ENCODE data around the gene CNKSR2. TPM values are rescaled to one million over a fixed set of nuclear protein-coding genes. Genes with fewer than 3 reads are reported as not detected.

Gene CNKSR2
- total RNA-seq, 1 donor from 2014 or later: 0.96 TPM

DNA sequence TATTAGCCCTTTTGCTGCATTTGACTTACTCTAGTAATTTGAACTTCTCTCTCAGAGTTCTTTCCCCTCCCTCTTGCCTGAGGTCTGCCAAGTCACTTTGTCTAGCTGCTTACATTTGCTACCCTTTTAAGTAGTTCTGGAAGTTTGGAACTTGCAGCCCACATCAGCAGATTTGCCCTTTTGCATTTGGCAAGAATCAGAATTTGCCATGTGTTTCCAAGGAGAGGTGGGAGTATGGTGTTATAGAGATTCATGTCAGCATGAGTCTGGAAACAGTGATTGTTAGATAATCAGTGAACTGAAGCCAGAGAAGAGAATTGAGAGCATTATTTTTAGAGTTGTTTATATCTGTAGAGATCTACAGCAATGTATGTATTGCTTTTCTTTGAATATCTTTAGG lies 231.8 kb downstream of the CNKSR2 start:
- DNase-seq (ENCODE audit: low read depth): no peak

DNA sequence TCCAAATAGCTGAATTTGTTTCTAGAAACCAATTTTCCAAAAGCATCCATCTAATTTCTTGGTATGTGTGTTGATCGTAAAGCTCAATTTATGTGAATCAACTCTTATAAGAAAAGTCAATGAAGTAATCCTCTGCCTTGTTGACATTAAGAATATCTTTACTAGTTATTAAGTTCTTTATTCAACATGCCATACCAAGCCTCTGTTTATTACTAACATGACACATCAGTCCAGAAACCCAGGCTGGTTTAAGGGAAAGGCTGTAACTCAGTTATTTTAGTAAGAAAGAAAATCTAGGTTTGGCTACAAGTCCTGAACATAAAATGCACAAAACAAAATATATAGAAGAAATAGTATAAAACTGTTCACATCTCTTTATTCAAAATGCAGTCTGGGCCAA lies 235.9 kb downstream of the CNKSR2 start:
- DNase-seq (ENCODE audit: low read depth): no peak

DNA sequence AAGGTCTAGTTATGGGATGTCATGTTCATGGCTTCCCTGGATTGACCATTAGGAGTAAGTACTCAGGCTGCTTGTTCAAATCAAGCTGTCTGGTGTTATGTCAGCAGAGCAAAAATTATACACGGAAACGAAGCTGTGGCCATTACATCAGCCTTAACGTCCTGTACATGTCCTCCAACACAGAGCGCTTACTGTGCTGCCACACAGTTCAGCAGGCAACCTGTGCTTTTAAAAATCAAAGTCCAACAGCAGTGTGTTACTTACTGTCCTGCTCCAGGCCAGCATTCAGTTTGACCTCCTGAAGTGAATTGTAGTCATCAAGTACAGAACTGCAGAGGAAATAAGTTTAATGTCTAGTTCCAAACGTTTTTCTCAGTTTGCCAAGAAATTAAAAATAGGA lies 237.9 kb downstream of the CNKSR2 start:
- no peak for DNase-seq (ENCODE audit: low read depth)

GRCh38 chrX:21616386-21616785 lies 242.2 kb downstream of the CNKSR2 start:
- no peak for DNase-seq (ENCODE audit: low read depth)

DNA sequence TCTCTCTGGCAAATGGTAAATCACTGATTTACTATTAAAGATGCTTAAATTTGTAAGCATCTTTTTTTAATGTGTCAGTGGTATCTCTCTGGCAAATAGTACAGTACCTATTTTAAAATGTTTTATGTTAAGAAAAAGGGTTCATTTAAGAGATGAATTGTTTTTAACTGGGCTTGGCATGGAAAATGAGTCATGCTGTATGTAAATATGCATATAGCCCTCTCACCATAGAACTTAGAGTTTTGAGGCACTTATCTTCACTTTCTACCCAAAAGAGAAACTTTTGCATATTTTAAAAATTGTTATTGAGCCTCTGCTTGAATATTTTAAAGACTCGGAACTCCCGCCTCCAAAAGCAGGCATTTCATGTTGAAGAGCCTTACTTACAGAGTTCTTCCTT lies 246.0 kb downstream of the CNKSR2 start:
- no peak for DNase-seq (ENCODE audit: low read depth)

- DNase-seq (ENCODE audit: low read depth): no peak
These were observed 249.7 kb downstream of the CNKSR2 start for GRCh38 chrX:21623778-21624501.

DNA sequence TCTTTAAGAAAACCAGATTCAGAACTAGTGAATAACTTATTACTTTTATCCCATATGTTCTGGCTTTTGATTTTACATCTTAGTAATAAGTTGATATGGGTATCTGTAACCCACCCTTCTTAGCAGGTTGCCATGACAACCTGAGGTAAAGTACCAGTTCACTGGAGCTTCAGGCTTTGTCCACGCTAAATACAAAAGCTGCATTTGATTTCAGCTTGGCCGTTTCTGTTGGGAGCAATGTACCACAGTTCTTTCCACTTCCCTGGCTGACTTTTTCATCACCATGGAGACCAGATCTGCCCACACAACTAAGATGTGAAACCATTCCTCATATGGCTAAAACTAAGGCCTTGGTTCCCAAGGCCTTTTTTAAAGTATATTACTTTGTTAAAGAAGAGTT lies 257.8 kb downstream of the CNKSR2 start:
- no peak for DNase-seq (ENCODE audit: low read depth)

- DNase-seq (ENCODE audit: low read depth): no peak
These were observed 264.1 kb downstream of the CNKSR2 start for GRCh38 chrX:21638311-21638710.

- no peak for DNase-seq (ENCODE audit: low read depth)
These were observed 265.6 kb downstream of the CNKSR2 start for GRCh38 chrX:21639775-21640174.

DNA sequence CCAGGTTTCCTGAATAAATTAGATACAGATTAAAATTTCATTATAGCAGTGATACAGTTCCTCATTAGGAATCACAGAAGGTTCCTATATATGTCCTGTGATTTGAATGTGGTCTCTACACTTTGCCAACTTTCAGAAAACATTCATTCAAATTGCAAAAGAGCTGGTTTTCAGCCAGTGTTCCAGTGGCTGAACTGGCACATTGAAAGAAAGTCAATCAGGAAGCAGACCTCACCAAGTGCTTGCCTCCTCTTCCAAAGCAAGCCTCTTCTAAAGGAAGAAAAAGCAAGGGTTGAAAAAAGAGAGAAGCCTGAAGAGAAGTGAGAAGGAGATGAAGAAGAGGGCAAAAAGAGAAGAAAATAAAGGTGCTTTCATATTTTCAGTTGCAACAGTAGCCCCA lies 271.2 kb downstream of the CNKSR2 start:
- no peak for DNase-seq (ENCODE audit: low read depth)

DNA sequence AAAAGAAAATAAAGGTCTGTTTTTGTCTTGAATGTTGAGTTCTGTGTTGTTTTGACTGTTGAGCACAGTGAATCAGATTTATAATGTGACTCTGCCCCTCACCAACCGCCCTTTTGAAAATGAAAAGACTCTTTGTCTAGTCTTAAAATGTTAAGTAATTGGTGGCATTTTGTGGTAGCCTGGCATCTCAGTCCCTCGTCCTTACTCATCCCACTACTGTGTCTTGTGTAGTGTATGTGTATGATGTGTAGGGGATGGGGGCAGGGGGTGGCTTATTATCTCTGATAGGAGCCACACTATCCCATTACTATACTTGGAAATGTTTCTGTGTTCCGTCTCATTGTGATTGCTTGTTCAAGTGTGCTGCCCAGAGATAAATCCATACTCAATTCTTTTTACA lies 271.7 kb downstream of the CNKSR2 start:
- DNase-seq (ENCODE audit: low read depth): no peak

- DNase-seq (ENCODE audit: low read depth): no peak
These were observed 281.8 kb downstream of the CNKSR2 start for GRCh38 chrX:21655901-21656586.

- DNase-seq (ENCODE audit: low read depth): no peak
These were observed 282.5 kb downstream of the CNKSR2 start for GRCh38 chrX:21656587-21657317.

DNA sequence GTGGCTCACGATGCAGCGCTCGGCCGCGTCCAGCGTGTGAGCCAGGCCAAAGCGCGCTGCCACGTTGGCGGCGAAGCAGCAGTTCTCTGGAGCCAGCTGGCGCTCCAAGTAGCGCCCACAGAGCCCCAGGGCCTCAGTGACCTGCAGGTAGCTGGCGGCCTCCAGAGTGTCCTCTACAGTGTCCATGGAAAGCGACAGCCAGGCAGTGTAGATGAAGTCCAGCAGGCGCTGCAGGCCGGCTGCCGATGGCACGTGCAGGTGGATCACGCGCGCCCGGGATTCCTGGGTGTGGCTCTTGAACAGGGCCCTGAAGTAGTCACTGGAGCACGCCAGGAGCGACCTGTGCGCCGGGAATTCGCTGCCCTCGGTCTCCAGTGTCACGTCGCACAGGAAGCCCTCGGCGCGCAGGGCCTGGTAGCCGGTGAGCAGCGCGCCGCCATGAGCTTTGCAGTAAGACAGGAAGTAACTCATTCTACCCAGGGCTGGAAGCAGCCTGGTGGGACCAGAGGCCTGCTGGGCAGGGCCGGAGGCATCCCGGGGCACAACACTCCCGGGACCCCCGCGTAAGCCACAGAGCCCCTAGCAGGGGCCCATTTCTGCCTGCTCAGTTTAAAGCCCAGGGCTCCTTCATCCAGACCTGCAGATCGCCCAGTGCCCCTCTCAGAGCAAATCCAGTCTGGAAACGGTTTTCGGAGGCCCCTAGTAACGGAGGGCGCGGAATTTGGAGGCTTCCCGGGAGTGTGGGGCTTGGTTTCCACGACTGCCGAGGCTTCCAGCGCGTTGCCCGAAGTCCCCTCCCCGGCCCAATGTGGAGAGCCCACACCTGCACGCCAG lies 283.3 kb downstream of the CNKSR2 start:
- DNase-seq (ENCODE audit: low read depth): no peak

DNA sequence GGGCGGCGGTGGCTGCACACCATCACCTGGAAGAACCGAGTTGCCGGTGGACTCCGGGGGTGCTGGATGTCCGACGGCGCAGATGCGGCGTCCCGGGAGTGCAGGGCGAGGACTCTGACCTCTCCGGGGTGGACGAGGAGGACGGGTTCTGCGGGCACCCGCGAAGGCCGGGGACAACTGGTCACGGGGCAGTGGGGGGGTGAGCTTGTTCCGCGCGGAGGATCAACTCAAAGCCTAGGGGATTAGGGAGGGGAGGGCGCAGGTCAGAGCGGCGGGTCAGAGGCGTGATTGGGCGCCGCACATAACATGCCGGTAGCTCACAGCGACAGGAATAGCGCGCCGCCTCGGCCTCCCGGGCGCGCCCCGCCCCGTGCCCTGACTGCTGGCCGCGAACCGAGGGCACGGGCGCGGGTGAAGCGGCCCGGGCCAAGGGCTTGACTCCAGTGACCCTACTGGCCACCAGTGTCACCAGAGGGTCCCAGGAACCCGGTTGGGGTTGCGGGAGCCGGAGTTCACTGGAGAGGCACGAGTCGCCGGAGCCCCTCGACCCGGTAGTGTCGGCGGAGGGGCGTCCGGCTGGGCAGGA lies 284.0 kb downstream of the CNKSR2 start, which contains the start of gene KLHL34:
Gene KLHL34, minus strand, starts transcription at position 179 of the 586 bp plus-strand sequence. CDS start 542 bp downstream, outside the sequence.
- DNase-seq (ENCODE audit: low read depth): peak; percentile 6

- DNase-seq (ENCODE audit: low read depth): no peak
These were observed 284.5 kb downstream of the CNKSR2 start for GRCh38 chrX:21658746-21659145.

DNA sequence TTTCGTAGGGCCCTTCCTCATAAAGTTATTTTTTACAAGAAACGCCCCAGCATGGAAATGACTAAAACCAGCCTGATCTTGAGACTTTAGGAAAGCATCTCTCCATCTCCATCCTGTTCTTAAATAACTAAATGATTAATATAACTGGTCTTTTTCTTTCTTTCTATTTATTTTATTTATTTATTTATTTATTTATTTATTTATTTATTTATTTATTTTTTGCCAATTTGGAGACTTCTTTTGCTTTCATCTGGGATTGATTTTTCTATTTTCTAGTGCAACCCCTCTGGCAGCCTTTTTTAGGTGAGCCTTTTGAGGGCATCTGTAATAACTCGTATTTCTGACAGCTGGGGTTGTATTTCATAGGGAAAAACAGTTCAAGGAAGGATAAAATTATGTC lies 285.1 kb downstream of the CNKSR2 start:
- DNase-seq (ENCODE audit: low read depth): no peak

GRCh38 chrX:21660156-21660555 lies 285.9 kb downstream of the CNKSR2 start:
- no peak for DNase-seq (ENCODE audit: low read depth)

- no peak for DNase-seq (ENCODE audit: low read depth)
These were observed 287.1 kb downstream of the CNKSR2 start for GRCh38 chrX:21661316-21661715.

GRCh38 chrX:21662761-21663160 lies 288.5 kb downstream of the CNKSR2 start:
- no peak for DNase-seq (ENCODE audit: low read depth)

GRCh38 chrX:21666252-21666651 lies 292.0 kb downstream of the CNKSR2 start:
- DNase-seq (ENCODE audit: low read depth): peak; percentile 24
